Measurements from ENCODE around the gene FXN. TPM values are rescaled to one million over a fixed set of nuclear protein-coding genes. Genes with fewer than 3 reads are reported as not detected.
A peak's percentile ranks its signal among the peaks of the same experiment; 100 is the strongest.

Gene FXN
- total and polyA plus RNA-seq, 4 donors, result 4.7 to 41.7 (median 23.9) TPM

GRCh38 chr9:69120380-69121154 lies 85.0 kb downstream of the FXN start:
- H3K9me3 ChIP-seq (ENCODE audit: control insufficient read depth in 4 of 4, low read length in 3 of 4), result no peaks in the 10 kb centered on the region
- peak; percentile 50 for DNase-seq (ENCODE audit: low spot score)
- no peaks in the 10 kb centered on the region for H3K27me3 ChIP-seq (ENCODE audit: control insufficient read depth in 4 of 4, insufficient read depth in 4 of 4, low read length in 3 of 4)
- peak overlapping the region; percentile 54 to 56 for H3K9ac ChIP-seq (ENCODE audit: low read depth in 1 of 2, low read length in 2 of 2)
- no peaks in the 10 kb centered on the region for H3K36me3 ChIP-seq (ENCODE audit: control insufficient read depth in 4 of 4, insufficient read depth in 3 of 4, low read depth in 1 of 4, low read length in 3 of 4)
- peak overlapping the region; percentile 85 to 89 for H3K27ac ChIP-seq (ENCODE audit: low read depth in 1 of 2, low read length in 2 of 2)
- H3K4me1 ChIP-seq (ENCODE audit: control insufficient read depth in 4 of 4, insufficient read depth in 4 of 4, low read length in 3 of 4), result peaks cover 0 to 17% (median 7%) of the 10 kb centered on the region in 4 donors
- 19% methylated on average over 27 of the region's 27 CpGs for WGBS
- TF ChIP-seq SP1 (IDR thresholded peaks at IDR 0.05) (peak; percentile 38), RXRA (IDR thresholded peaks at IDR 0.05) (peak; percentile 44 to 45), JUND (IDR thresholded peaks at IDR 0.05) (peak; percentile 14 to 22), NR2F2 (IDR thresholded peaks at IDR 0.05) (no peak), TAF1 (conservative IDR thresholded peaks at IDR 0.05) (peak; percentile 50), YY1 (IDR thresholded peaks at IDR 0.05) (peak; percentile 10), RAD21 (IDR thresholded peaks at IDR 0.05) (peak; percentile 14 to 19)
- TF ChIP-seq, protein P1, sequence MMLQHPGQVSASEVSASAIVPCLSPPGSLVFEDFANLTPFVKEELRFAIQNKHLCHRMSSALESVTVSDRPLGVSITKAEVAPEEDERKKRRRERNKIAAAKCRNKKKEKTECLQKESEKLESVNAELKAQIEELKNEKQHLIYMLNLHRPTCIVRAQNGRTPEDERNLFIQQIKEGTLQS (IDR thresholded peaks at IDR 0.05), result no peak
- peak overlapping the region; percentile 26 to 84 (median 84) for H3K4me3 ChIP-seq (ENCODE audit: low read depth in 1 of 3, low read length in 3 of 3)

DNA sequence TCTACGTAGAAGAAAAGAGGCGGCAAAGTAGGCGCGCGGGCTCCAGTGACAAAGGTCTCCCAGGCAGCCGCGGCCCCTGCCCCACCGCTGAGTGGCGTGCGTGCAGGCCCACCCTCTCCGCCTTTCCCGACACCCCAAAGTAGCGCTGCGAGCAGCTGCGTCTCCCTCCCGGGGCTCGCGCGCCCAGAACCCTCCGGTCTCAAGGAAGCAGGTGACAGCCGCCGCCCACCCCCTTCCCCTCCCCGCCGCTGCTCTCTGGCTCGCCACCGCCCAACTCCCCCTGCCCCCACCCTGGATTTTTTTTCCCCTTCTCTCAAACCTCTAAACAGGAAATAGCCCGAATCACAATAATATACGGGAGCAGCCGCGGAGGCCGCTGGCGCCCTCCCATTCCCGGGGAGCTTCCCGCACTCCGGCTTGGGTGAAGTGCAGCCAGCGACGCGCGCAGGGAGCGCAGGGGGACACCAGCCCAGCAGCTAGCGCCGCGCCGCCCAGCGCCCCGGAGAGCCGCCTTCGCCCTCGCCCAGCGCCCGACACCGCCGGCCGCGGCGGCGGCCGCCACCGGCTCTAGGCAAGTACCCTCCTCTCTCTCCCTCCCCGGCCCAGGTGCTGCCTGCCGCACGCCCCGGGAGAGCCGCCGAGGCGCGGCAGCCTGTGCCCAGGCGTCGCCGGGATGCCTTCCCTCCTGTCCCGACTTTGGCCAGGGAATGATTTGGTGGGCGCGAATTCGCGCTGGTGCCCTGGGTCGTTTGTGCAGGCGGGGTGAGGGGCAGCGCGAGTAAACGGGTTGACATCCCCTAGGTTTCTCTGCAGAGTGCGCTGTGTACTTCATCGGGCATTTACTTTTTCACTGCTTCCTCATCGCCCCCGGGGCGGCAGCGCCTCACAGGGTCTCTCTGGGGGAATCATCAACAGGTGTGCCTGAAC lies 85.9 kb downstream of the FXN start:
- no peaks in the 10 kb centered on the region for H3K36me3 ChIP-seq (ENCODE audit: control insufficient read depth in 4 of 4, insufficient read depth in 3 of 4, low read depth in 1 of 4, low read length in 3 of 4)
- peak overlapping the region; percentile 85 to 89 for H3K27ac ChIP-seq (ENCODE audit: low read depth in 1 of 2, low read length in 2 of 2)
- H3K27me3 ChIP-seq (ENCODE audit: control insufficient read depth in 4 of 4, insufficient read depth in 4 of 4, low read length in 3 of 4), result no peaks in the 10 kb centered on the region
- peak overlapping the region; percentile 84 to 86 (median 84) for H3K4me3 ChIP-seq (ENCODE audit: low read depth in 1 of 3, low read length in 3 of 3)
- H3K9me3 ChIP-seq (ENCODE audit: control insufficient read depth in 4 of 4, low read length in 3 of 4), result no peaks in the 10 kb centered on the region
- H3K4me1 ChIP-seq (ENCODE audit: control insufficient read depth in 4 of 4, insufficient read depth in 4 of 4, low read length in 3 of 4), result peaks cover 0 to 17% (median 7%) of the 10 kb centered on the region in 4 donors
- no peak for TF ChIP-seq GABPA (IDR thresholded peaks at IDR 0.05 in 1 of 2, conservative IDR thresholded peaks at IDR 0.05 in 1 of 2)
- no peak for TF ChIP-seq CTCF (IDR thresholded peaks at IDR 0.05; ENCODE audit: low read depth, low read length, missing input control)
- peak; percentile 30 for TF ChIP-seq YY1 (IDR thresholded peaks at IDR 0.05)
- peak in 1 of 2 donors; percentile 45 for TF ChIP-seq RAD21 (IDR thresholded peaks at IDR 0.05)
- TF ChIP-seq FOXA2 (IDR thresholded peaks at IDR 0.05), result no peak
- under 1% methylated on average over 86 of the region's 86 CpGs for WGBS
- DNase-seq (ENCODE audit: low spot score), result peak; percentile 64
- peak overlapping the region; percentile 54 to 75 for H3K9ac ChIP-seq (ENCODE audit: low read depth in 1 of 2, low read length in 2 of 2)

GRCh38 chr9:69122082-69122548 lies 86.6 kb downstream of the FXN start:
- no peaks in the 10 kb centered on the region for H3K9me3 ChIP-seq (ENCODE audit: control insufficient read depth in 4 of 4, low read length in 3 of 4)
- peak overlapping the region; percentile 54 to 87 for H3K9ac ChIP-seq (ENCODE audit: low read depth in 1 of 2, low read length in 2 of 2)
- no peaks in the 10 kb centered on the region for H3K27me3 ChIP-seq (ENCODE audit: control insufficient read depth in 4 of 4, insufficient read depth in 4 of 4, low read length in 3 of 4)
- under 1% methylated on average over 28 of the region's 28 CpGs for WGBS
- H3K4me1 ChIP-seq (ENCODE audit: control insufficient read depth in 4 of 4, insufficient read depth in 4 of 4, low read length in 3 of 4), result peaks cover 0 to 17% (median 7%) of the 10 kb centered on the region in 4 donors
- H3K4me3 ChIP-seq (ENCODE audit: low read depth in 1 of 3, low read length in 3 of 3), result peak overlapping the region; percentile 84 to 86 (median 84)
- H3K36me3 ChIP-seq (ENCODE audit: control insufficient read depth in 4 of 4, insufficient read depth in 3 of 4, low read depth in 1 of 4, low read length in 3 of 4), result no peaks in the 10 kb centered on the region
- H3K27ac ChIP-seq (ENCODE audit: low read depth in 1 of 2, low read length in 2 of 2), result peak overlapping the region; percentile 85 to 89
- DNase-seq (ENCODE audit: low spot score), result no peak
- TF ChIP-seq EGR1 (IDR thresholded peaks at IDR 0.05; ENCODE audit: low read depth in 2 of 2) (no peak), JUND (IDR thresholded peaks at IDR 0.05) (no peak), RAD21 (IDR thresholded peaks at IDR 0.05) (peak; percentile 15 to 55), RXRA (IDR thresholded peaks at IDR 0.05) (peak in 1 of 2 donors; percentile 17), SP1 (IDR thresholded peaks at IDR 0.05) (no peak), HNF4G (IDR thresholded peaks at IDR 0.05) (no peak), FOXA2 (IDR thresholded peaks at IDR 0.05) (no peak), GABPA (IDR thresholded peaks at IDR 0.05 in 1 of 2, conservative IDR thresholded peaks at IDR 0.05 in 1 of 2) (no peak), CTCF (IDR thresholded peaks at IDR 0.05; ENCODE audit: low read depth, low read length, missing input control) (peak; percentile 5), YY1 (IDR thresholded peaks at IDR 0.05) (peak; percentile 24), HNF4A (conservative IDR thresholded peaks at IDR 0.05) (peak in 1 of 2 donors; percentile 5)
- TF ChIP-seq, protein P2, sequence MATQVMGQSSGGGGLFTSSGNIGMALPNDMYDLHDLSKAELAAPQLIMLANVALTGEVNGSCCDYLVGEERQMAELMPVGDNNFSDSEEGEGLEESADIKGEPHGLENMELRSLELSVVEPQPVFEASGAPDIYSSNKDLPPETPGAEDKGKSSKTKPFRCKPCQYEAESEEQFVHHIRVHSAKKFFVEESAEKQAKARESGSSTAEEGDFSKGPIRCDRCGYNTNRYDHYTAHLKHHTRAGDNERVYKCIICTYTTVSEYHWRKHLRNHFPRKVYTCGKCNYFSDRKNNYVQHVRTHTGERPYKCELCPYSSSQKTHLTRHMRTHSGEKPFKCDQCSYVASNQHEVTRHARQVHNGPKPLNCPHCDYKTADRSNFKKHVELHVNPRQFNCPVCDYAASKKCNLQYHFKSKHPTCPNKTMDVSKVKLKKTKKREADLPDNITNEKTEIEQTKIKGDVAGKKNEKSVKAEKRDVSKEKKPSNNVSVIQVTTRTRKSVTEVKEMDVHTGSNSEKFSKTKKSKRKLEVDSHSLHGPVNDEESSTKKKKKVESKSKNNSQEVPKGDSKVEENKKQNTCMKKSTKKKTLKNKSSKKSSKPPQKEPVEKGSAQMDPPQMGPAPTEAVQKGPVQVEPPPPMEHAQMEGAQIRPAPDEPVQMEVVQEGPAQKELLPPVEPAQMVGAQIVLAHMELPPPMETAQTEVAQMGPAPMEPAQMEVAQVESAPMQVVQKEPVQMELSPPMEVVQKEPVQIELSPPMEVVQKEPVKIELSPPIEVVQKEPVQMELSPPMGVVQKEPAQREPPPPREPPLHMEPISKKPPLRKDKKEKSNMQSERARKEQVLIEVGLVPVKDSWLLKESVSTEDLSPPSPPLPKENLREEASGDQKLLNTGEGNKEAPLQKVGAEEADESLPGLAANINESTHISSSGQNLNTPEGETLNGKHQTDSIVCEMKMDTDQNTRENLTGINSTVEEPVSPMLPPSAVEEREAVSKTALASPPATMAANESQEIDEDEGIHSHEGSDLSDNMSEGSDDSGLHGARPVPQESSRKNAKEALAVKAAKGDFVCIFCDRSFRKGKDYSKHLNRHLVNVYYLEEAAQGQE (IDR thresholded peaks at IDR 0.05), result no peak
